Small intestine (tissue), 7 donors: ENCODE data around the gene SUGP2. TPM values are rescaled to one million over a fixed set of nuclear protein-coding genes. Genes with fewer than 3 reads are reported as not detected.

Source experiments
- DNase-seq, 2 donors: peaks; one replicate each; pipeline versions ENCODE4 v3.0.0 to v3.0.0-alpha.2; 2013
- FAIRE-seq: peaks from 2 replicates; lab custom pipeline; 2012; peaks lifted over from hg19 to GRCh38; lab: Jason Lieb, UNC
- H3K27ac ChIP-seq, 3 donors: one replicate each; pipeline ENCODE4 v1.5.1; 2013; ENCODE audit warnings: low read length in 2 of 3, mild to moderate bottlenecking in 2 of 3, control low read depth in 1 of 3, inconsistent platforms in 1 of 3, low read depth in 1 of 3, moderate library complexity in 1 of 3
- H3K27me3 ChIP-seq, 3 donors: one replicate each; pipeline ENCODE4 v1.6.1; 2013; ENCODE audit warnings: low read length in 3 of 3, inconsistent platforms in 1 of 3; ENCODE audit not compliant: control insufficient read depth in 3 of 3, insufficient read depth in 3 of 3
- H3K36me3 ChIP-seq, 3 donors: one replicate each; pipeline ENCODE4 v1.6.1; 2013; ENCODE audit warnings: low read length in 3 of 3, inconsistent platforms in 1 of 3, low read depth in 1 of 3, mild to moderate bottlenecking in 1 of 3, moderate library complexity in 1 of 3; ENCODE audit not compliant: control insufficient read depth in 3 of 3, insufficient read depth in 2 of 3
- H3K4me1 ChIP-seq, 3 donors: one replicate each; pipeline ENCODE4 v1.6.1; 2013; ENCODE audit warnings: low read length in 2 of 3, inconsistent platforms in 1 of 3, low read depth in 1 of 3, mild to moderate bottlenecking in 1 of 3, moderate library complexity in 1 of 3; ENCODE audit not compliant: control insufficient read depth in 3 of 3, insufficient read depth in 2 of 3
- H3K4me3 ChIP-seq, 3 donors: one replicate each; pipeline ENCODE4 v1.5.1; 2013; ENCODE audit warnings: low read length in 3 of 3, control low read depth in 1 of 3, inconsistent platforms in 1 of 3, low read depth in 1 of 3, mild to moderate bottlenecking in 1 of 3, moderate library complexity in 1 of 3
- H3K9me3 ChIP-seq, 2 donors: one replicate each; pipeline ENCODE4 v1.6.1; 2013; ENCODE audit warnings: low read depth in 1 of 2, low read length in 1 of 2; ENCODE audit not compliant: control insufficient read depth in 2 of 2, insufficient read depth in 1 of 2
- WGBS, 3 donors: extraction: QIAGEN DNeasy Blood & Tissue Kit; methylation state at CpG; one replicate each; pipeline ENCODE4 v1.1.7; 2013; 5-methylcytosine and 5-hydroxymethylcytosine counted together
- polyA plus RNA-seq, 4 donors: library from polyadenylated mRNA; stranded (reverse) in 3 of 4; unstranded in 1 of 4; fragments of 200-250 nt in 3 of 4; fragments of 120-200 nt in 1 of 4; gene quantifications; one replicate each; pipeline versions ENCODE4 v1.2.1 to v1.2.3, GENCODE V29; 2013
- donor health status: healthy with polysubstance abuse.
- donor health status: control.
- donor health status: control.
- donor health status: Bipolar disorder and iron deficiency.
- donor health status: healthy.

SUGP2 gene
- polyA plus RNA-seq, 4 donors = 23.0 to 63.5 (median 33.4) TPM

- 78 to 85% (median 83%) methylated on average over 9 of the region's 9 CpGs for WGBS, 3 donors
- no peak for DNase-seq
- FAIRE-seq = no peak
- Histone ChIP-seq H3K9me3 (no peaks in the 10 kb centered on the region), H3K27ac (no peak overlapping the region), H3K36me3 (peaks cover 0 to 88% (median 5%) of the 10 kb centered on the region in 3 donors), H3K27me3 (no peaks in the 10 kb centered on the region), H3K4me3 (no peak overlapping the region), H3K4me1 (peaks cover 0 to 7% (median 0%) of the 10 kb centered on the region in 3 donors)
Measured at GRCh38 chr19:19056636-19057275, 23.4 kb upstream of the SUGP2 start.

GRCh38 chr19:19055701-19056100, 22.4 kb upstream of the SUGP2 start:
- DNase-seq (no peak), FAIRE-seq (no peak)
- Histone ChIP-seq H3K4me1 (peaks cover 0 to 7% (median 0%) of the 10 kb centered on the region in 3 donors), H3K36me3 (peaks cover 0 to 88% (median 5%) of the 10 kb centered on the region in 3 donors), H3K9me3 (no peaks in the 10 kb centered on the region), H3K27me3 (no peaks in the 10 kb centered on the region), H3K4me3 (no peak overlapping the region), H3K27ac (no peak overlapping the region)
- 92 to 96% (median 95%) methylated on average over 11 to 13 of the region's 13 CpGs for WGBS, 3 donors

- Histone ChIP-seq H3K36me3 (peaks cover 0 to 87% (median 5%) of the 10 kb centered on the region in 3 donors), H3K27ac (no peak overlapping the region), H3K27me3 (no peaks in the 10 kb centered on the region), H3K4me1 (peaks cover 0 to 7% (median 0%) of the 10 kb centered on the region in 3 donors), H3K4me3 (no peak overlapping the region), H3K9me3 (no peaks in the 10 kb centered on the region)
- 95 to 96% (median 95%) methylated on average over 19 of the region's 19 CpGs for WGBS, 3 donors
- no peak for DNase-seq
- FAIRE-seq = no peak
Measured at GRCh38 chr19:19054939-19055440, 21.7 kb upstream of the SUGP2 start.

- no peak overlapping the region for H3K27ac ChIP-seq
Measured at GRCh38 chr19:19054315-19054938, 21.1 kb upstream of the SUGP2 start.

GRCh38 chr19:19053508-19054314, 20.4 kb upstream of the SUGP2 start:
- FAIRE-seq = no peak
- Histone ChIP-seq H3K36me3 (peaks cover 0 to 78% (median 5%) of the 10 kb centered on the region in 3 donors), H3K27ac (no peak overlapping the region)

More at GRCh38 chr19:19054315-19054938, 21.1 kb upstream of the SUGP2 start:
- no peaks in the 10 kb centered on the region for H3K9me3 ChIP-seq
- H3K4me1 ChIP-seq = peaks cover 0 to 7% (median 0%) of the 10 kb centered on the region in 3 donors
- WGBS, 3 donors = 93 to 94% (median 93%) methylated on average over 15 of the region's 15 CpGs
- H3K36me3 ChIP-seq = peaks cover 0 to 83% (median 5%) of the 10 kb centered on the region in 3 donors
- H3K27me3 ChIP-seq = no peaks in the 10 kb centered on the region
- H3K4me3 ChIP-seq = no peak overlapping the region
- FAIRE-seq (no peak), DNase-seq (no peak)

GRCh38 chr19:19052921-19053320, 19.6 kb upstream of the SUGP2 start:
- WGBS, 3 donors = 82 to 92% (median 91%) methylated on average over 1 of the region's 1 CpG
- no peak overlapping the region for H3K4me3 ChIP-seq
- peaks cover 0 to 76% (median 5%) of the 10 kb centered on the region in 3 donors for H3K36me3 ChIP-seq
- H3K27ac ChIP-seq = no peak overlapping the region
- no peak for FAIRE-seq
- no peaks in the 10 kb centered on the region for H3K9me3 ChIP-seq
- peaks cover 0 to 6% (median 0%) of the 10 kb centered on the region in 3 donors for H3K4me1 ChIP-seq
- no peak for DNase-seq
- no peaks in the 10 kb centered on the region for H3K27me3 ChIP-seq

More at GRCh38 chr19:19053508-19054314, 20.4 kb upstream of the SUGP2 start:
- H3K4me1 ChIP-seq = peaks cover 0 to 7% (median 0%) of the 10 kb centered on the region in 3 donors
- DNase-seq = peak; percentile 64 to 72
- no peaks in the 10 kb centered on the region for H3K9me3 ChIP-seq
- 86 to 93% (median 88%) methylated on average over 24 to 25 of the region's 25 CpGs for WGBS, 3 donors
- no peak overlapping the region for H3K4me3 ChIP-seq
- no peaks in the 10 kb centered on the region for H3K27me3 ChIP-seq

GRCh38 chr19:19051478-19052213, 18.3 kb upstream of the SUGP2 start:
- H3K27me3 ChIP-seq = no peaks in the 10 kb centered on the region
- H3K4me1 ChIP-seq = no peaks in the 10 kb centered on the region
- FAIRE-seq = no peak
- H3K9me3 ChIP-seq = no peaks in the 10 kb centered on the region
- H3K4me3 ChIP-seq = no peak overlapping the region
- DNase-seq = no peak
- 95 to 96% (median 95%) methylated on average over 20 of the region's 20 CpGs for WGBS, 3 donors
- H3K27ac ChIP-seq = no peak overlapping the region
- H3K36me3 ChIP-seq = peaks cover 0 to 73% (median 5%) of the 10 kb centered on the region in 3 donors
